HCEC 1CT (cell line): ENCODE measurements around the gene OCIAD2.
"Not testable (repeated sequence)": the region's sequence is repeated elsewhere in the genome, so short reads cannot be mapped to it uniquely, and the experiment has no call there.

ENCODE experiments used
- DNase-seq: peaks from one replicate; pipeline ENCODE4 v3.0.0-alpha.2; 2017

OCIAD2 gene

DNA sequence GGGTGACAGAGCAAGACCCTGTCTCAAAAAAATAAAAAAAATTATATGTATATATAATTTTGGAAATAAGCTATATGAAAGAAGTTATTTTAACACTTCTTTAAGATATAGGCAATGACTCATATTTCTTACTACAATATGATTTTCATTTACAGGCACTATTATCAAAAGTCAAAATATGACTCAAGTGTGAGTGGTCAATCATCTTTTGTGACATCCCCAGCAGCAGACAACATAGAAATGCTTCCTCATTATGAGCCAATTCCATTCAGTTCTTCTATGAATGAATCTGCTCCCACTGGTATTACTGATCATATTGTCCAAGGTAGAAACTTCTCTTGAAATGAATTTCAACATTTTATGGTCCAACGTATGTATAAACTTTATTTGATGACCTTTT, 54.9 kb downstream of the OCIAD2 start:
- no peak for DNase-seq

DNA sequence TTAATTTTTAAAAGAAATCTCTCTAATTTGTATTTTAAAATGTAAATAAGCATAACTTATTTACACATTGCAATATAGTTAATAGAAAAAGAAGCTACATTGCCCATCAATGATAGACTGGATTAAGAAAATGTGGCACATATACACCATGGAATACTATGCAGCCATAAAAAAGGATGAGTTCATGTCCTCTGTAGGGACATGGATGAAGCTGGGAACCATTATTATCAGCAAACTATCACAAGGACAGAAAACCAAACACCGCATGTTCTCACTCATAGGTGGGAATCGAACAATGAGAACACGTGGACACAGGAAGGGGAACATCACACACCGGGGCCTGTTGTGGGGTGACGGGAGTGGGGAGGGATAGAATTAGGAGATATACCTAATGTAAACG, 57.8 kb downstream of the OCIAD2 start:
- DNase-seq, result not testable (repeated sequence)

- DNase-seq, result no peak
Observed at GRCh38 chr4:48844843-48845242, 61.7 kb downstream of the OCIAD2 start.

GRCh38 chr4:48841045-48841827, 65.3 kb downstream of the OCIAD2 start:
- DNase-seq, result no peak

GRCh38 chr4:48836658-48837057, 69.9 kb downstream of the OCIAD2 start:
- DNase-seq, result no peak
